GM19328 (cell line): ENCODE data around the gene MAN1A1.

Experiments
- ATAC-seq: cut with Tn5 transposase; IDR thresholded peaks from one replicate; pipeline ENCODE4 v1.9.1; 2021; ENCODE audit warnings: mild to moderate bottlenecking, moderate library complexity; ENCODE audit not compliant: unreplicated experiment

MAN1A1 gene

GRCh38 chr6:119327810-119328209, 21.8 kb downstream of the MAN1A1 start:
- no peak for ATAC-seq

DNA sequence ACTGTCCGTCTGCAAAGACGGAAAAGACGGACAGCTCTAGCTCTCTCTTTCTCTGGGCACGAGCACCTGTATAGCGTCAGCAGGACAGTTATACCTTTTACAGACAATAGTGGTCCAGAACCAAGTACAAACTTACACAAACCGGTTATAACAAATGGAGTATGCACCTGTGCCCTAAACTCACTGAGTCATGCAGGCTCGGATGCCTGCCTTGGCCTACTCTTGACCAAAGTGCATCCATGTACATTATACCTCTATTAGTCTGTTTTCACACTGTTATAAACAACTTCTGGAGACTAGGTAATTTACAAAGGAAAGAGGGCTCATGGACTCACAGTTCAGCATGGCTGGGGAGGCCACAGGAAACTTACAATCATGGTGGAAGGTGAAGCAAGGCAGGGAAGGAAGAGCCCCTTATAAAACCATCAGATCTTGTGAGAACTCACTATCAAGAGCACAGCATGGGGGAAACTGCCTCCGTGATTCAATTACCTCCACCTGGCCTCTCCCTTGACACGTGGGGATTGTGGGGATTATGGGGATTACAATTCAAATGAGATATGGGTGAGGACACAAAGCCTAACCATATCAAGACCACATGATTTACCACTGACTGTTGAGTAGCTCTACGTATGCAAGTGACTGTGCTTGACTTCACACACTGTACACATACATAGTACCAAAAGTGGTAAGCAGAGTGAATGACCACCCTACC, 23.1 kb downstream of the MAN1A1 start:
- no peak for ATAC-seq

GRCh38 chr6:119325559-119326265, 23.8 kb downstream of the MAN1A1 start:
- ATAC-seq, result no peak

DNA sequence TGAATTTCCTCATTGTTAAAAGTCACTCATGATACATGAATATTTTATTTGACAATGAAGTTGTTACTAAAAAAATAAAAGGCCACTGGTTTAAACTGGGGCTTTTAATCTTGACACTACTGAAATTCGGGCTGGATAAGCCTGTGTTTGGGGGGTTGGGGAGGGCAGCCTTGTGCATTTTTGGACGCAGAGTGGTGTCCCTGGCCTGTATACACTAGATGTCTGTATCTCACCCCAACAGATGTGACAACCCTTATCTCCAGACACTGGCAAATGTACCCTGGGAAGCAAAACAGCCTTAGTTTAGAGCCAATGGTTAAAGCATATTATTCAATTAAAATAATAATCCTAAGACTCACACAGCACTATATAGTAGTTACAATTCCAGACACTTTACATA, 24.8 kb downstream of the MAN1A1 start:
- ATAC-seq, result no peak

GRCh38 chr6:119323931-119324330, 25.6 kb downstream of the MAN1A1 start:
- ATAC-seq, result no peak

DNA sequence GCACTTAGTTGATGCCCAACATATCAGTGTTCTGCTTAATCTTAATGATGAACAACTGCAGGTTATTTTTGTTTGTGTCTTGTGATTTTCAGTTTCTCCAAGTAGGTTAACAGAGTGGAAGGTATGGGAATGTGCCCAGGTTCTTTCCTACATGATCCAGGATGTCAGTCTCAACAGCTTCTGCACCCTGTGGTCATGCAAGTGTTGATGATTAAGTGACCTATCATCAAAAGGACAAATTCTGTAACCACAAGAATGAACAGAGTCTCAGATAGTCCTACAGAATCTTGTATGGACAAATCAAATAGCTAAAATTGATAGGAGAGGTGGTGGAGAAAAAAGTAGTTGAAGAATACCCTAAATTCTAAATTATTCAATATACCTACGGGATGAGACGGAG, 26.1 kb downstream of the MAN1A1 start:
- ATAC-seq, result no peak

DNA sequence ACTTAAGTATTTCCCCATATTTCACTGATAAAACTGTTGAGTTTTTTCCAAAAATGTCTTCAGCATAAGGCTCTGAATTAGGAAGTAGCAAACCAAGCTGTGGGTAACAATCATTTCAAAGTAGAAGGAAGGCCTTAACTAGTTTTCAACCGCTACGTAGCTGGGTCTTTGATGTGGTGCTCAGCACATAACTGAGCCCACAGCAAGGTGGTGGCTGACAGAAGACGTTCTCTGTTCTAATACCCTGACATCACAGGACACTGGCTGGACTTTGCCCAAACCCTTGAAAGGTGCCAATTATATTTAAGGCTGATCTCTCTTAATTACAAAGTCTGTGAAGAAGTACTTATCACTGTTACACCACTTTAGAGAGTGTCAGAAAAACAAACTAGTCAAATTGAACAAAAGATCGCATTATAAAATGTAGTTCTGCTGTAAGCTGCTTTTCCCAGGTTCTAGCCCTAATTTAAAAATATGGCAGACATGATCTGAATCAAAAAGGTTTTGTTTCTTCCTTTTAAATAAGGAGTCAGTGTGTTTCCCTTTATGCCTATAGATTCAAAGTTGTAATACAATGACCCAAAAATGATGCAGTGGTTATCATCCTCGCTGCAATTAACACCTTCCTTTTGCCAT, 26.7 kb downstream of the MAN1A1 start:
- ATAC-seq, result no peak

DNA sequence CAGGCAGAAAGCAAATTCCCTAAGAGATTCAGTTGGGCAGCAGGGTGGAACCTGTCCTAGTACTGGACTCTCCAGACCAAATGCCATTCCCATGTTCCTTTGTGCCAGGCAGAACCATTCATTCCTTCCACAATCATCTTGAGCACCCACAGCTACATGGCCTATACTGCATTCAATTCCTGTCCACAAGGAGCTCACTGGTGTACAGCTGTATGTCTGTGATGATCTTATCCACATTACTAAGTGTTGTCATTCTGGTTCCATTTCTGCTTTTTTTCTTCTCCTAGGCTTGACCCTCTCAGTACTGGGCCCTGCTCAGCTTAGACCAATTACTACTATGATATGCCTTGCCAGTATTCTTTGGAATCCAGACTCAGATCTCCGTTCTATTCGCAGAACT, 27.5 kb downstream of the MAN1A1 start:
- no peak for ATAC-seq

DNA sequence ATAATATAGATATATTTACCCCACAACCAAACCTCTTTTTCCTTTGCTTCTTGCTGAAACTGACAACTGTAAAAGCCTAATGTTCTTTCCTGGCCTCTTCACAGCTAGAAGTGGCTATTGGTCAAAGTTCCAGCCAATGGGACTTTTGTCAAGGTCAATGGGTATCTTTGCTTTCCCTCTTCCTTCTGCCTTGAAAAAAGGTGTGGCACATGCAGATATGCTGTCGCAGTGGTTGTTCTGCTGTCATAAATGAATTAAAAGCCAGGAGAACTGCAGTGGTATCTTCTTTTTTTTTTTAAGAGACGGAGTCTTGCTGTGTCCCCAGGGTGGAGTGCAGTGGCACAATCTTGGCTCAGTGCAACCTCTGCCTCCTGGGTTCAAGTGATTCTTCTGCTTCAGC, 29.9 kb downstream of the MAN1A1 start:
- no peak for ATAC-seq

GRCh38 chr6:119318730-119319129, 30.8 kb downstream of the MAN1A1 start:
- ATAC-seq, result no peak

DNA sequence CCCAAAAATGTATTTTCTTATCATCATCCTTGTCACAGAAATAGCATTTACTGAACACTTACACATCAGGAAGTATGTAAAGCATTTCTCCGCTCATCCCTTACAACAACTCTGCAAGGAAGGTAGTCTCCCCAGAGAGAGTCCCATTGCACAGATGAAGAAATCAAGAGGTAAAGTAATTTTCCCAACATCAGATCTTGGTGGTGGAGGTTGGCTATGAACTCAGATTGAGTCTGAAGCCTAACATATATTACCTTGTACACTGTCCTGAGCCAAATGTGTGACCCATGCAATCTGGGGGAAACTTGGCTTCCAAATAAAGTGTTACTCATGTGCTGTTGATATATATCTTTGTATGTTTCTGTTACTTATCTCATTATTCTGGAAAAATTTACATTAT, 31.4 kb downstream of the MAN1A1 start:
- ATAC-seq, result no peak

GRCh38 chr6:119317007-119317406, 32.6 kb downstream of the MAN1A1 start:
- ATAC-seq, result no peak

DNA sequence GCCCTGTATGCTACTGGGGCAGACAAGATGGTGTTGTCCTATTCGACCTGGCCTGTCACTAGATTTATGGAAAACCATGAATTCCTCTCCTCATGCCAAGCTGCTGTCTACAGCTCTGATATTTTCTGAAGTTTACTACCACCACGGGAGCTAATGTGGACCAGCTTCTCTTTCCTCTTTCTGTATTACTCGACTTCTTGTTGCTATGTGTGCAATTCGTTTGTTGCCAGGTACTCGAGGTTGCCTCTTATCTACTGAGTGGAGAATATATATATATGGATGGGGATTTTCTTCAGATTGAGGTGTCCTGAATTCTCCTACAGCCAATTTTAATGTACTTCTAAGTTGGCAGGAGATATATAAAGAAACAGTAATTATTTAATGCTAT, 34.7 kb downstream of the MAN1A1 start:
- ATAC-seq, result peak; percentile 44

- peak; percentile 62 for ATAC-seq
Measured at GRCh38 chr6:119313937-119314884, 35.4 kb downstream of the MAN1A1 start.

- ATAC-seq, result peak; percentile 30
Measured at GRCh38 chr6:119312875-119313338, 36.7 kb downstream of the MAN1A1 start.

GRCh38 chr6:119312441-119312840, 37.1 kb downstream of the MAN1A1 start:
- ATAC-seq, result no peak

- ATAC-seq, result no peak
Measured at GRCh38 chr6:119311514-119312142, 37.9 kb downstream of the MAN1A1 start.

DNA sequence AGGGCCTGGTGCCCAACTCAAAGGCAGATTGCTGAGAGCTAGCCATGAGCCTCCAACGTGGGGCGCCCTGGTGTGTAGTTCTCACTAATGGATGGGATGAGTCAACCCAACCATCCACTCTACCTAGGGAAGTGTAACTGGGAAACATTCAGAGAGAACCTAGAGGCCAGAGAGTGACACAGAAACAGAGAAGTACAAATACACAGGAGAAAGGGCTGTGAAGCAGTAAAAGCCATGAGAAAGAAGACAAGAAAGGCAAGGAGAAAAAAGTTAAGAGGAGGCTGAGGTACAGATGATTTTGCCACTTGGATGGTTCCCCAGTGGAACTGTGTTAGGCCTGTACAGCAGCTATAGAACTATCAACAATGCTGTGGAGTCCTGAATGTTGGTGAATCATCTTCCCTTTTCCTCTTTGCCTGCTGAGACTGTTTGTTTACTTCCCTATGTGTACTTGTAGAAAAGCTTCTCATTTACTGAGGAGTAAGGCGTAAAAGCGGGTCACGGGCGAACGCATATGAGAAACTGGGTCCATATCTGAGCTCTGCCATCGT, 39.0 kb downstream of the MAN1A1 start:
- ATAC-seq, result no peak

DNA sequence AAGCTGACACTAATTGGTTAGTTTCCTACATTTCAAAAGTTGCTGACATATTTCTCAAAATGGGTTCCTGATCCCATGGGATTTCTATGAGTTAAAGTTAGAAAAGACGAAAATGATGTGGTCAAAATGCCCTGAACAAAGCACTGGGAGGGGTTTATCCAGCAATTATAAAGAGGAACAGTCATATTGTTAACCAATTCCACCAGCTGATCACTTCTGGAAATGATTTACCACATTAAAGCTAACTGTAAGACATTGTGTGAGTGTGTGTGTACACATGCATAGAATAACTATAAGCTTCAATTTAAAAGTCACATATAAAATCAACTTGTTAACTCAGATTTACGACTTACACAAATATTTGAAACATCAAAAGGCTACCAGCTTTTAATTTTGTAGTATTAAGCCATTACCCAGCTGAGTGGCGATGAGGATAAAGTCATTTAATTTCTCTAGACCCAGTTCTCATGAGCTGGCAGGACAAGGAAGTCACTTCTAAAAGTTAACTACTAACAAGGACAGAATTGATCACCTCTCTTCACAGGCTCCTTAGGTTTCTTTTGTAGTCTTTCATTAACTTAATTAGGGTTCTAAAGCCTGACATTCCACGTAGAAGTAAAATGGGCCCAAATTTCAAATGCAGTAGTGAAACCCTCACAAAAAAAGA, 40.4 kb downstream of the MAN1A1 start:
- ATAC-seq, result no peak
